ENCODE data around the gene TMEM203. TPM values are rescaled to one million over a fixed set of nuclear protein-coding genes. Genes with fewer than 3 reads are reported as not detected.

The TMEM203 gene
- total and polyA plus RNA-seq, 4 donors, result 19.9 to 27.5 (median 21.5) TPM

- Histone ChIP-seq H3K27ac (ENCODE audit: low read depth in 1 of 2, low read length in 2 of 2) (no peak overlapping the region), H3K4me3 (ENCODE audit: low read depth in 1 of 3, low read length in 3 of 3) (no peak overlapping the region), H3K4me1 (ENCODE audit: control insufficient read depth in 4 of 4, insufficient read depth in 4 of 4, low read length in 3 of 4) (peaks cover 18 to 24% (median 19%) of the 10 kb centered on the region in 4 donors), H3K9me3 (ENCODE audit: control insufficient read depth in 4 of 4, low read length in 3 of 4) (no peaks in the 10 kb centered on the region), H3K9ac (ENCODE audit: low read depth in 1 of 2, low read length in 2 of 2) (no peak overlapping the region), H3K36me3 (ENCODE audit: control insufficient read depth in 4 of 4, insufficient read depth in 3 of 4, low read depth in 1 of 4, low read length in 3 of 4) (no peaks in the 10 kb centered on the region), H3K27me3 (ENCODE audit: control insufficient read depth in 4 of 4, insufficient read depth in 4 of 4, low read length in 3 of 4) (peaks cover 5 to 22% (median 11%) of the 10 kb centered on the region in 4 donors)
- TF ChIP-seq NR2F2 (IDR thresholded peaks at IDR 0.05), result no peak
- TF ChIP-seq RXRA (IDR thresholded peaks at IDR 0.05), result no peak
- TF ChIP-seq SP1 (IDR thresholded peaks at IDR 0.05), result no peak
- no peak for TF ChIP-seq TAF1 (conservative IDR thresholded peaks at IDR 0.05)
- no peak for TF ChIP-seq ZBTB33 (IDR thresholded peaks at IDR 0.05)
- TF ChIP-seq MAX (IDR thresholded peaks at IDR 0.05), result no peak
- no peak for TF ChIP-seq HNF4G (IDR thresholded peaks at IDR 0.05)
- no peak for TF ChIP-seq RAD21 (IDR thresholded peaks at IDR 0.05)
- DNase-seq (ENCODE audit: low spot score), result no peak
- WGBS, result 46% methylated on average over 14 of the region's 14 CpGs
Measured at GRCh38 chr9:137170486-137171148, 34.8 kb downstream of the TMEM203 start.

- WGBS, result 7% methylated on average over 41 of the region's 41 CpGs
- H3K9ac ChIP-seq (ENCODE audit: low read depth in 1 of 2, low read length in 2 of 2), result no peak within 1 kb of the TSS
- peaks cover 18 to 24% (median 19%) of the 10 kb centered on the region in 4 donors for H3K4me1 ChIP-seq (ENCODE audit: control insufficient read depth in 4 of 4, insufficient read depth in 4 of 4, low read length in 3 of 4)
- no peak for TF ChIP-seq REST (IDR thresholded peaks at IDR 0.05)
- TF ChIP-seq FOXA1 (IDR thresholded peaks at IDR 0.05), result no peak
- TF ChIP-seq MAX (IDR thresholded peaks at IDR 0.05), result no peak
- TF ChIP-seq NR2F2 (IDR thresholded peaks at IDR 0.05), result no peak
- no peak for TF ChIP-seq HNF4A (conservative IDR thresholded peaks at IDR 0.05)
- TF ChIP-seq SP1 (IDR thresholded peaks at IDR 0.05), result no peak
- TF ChIP-seq FOXA2 (IDR thresholded peaks at IDR 0.05), result no peak
- TF ChIP-seq TAF1 (conservative IDR thresholded peaks at IDR 0.05), result no peak
- TF ChIP-seq YY1 (IDR thresholded peaks at IDR 0.05), result no peak
- no peak for TF ChIP-seq ATF3 (IDR thresholded peaks at IDR 0.05)
- TF ChIP-seq GABPA (IDR thresholded peaks at IDR 0.05 in 1 of 2, conservative IDR thresholded peaks at IDR 0.05 in 1 of 2), result no peak
- peaks cover 5 to 22% (median 11%) of the 10 kb centered on the region in 4 donors for H3K27me3 ChIP-seq (ENCODE audit: control insufficient read depth in 4 of 4, insufficient read depth in 4 of 4, low read length in 3 of 4)
- peak within 1 kb of the TSS in 2 of 3 donors; percentile 33 to 42 for H3K4me3 ChIP-seq (ENCODE audit: low read depth in 1 of 3, low read length in 3 of 3)
- no peak for DNase-seq (ENCODE audit: low spot score)
- H3K9me3 ChIP-seq (ENCODE audit: control insufficient read depth in 4 of 4, low read length in 3 of 4), result no peaks in the 10 kb centered on the region
- no peak within 1 kb of the TSS for H3K27ac ChIP-seq (ENCODE audit: low read depth in 1 of 2, low read length in 2 of 2)
- no peaks in the 10 kb centered on the region for H3K36me3 ChIP-seq (ENCODE audit: control insufficient read depth in 4 of 4, insufficient read depth in 3 of 4, low read depth in 1 of 4, low read length in 3 of 4)
Measured at GRCh38 chr9:137169896-137170358, 35.5 kb downstream of the TMEM203 start, which contains the start of gene LRRC26. Gene LRRC26, minus strand, starts transcription at chr9:137170051. Its CDS starts 108 bp downstream, at chr9:137169943.
